GM12878 (cell line): ENCODE data around the gene STX12.

Experiments
- CBX5 ChIP-seq: sonication (generic); IDR thresholded peaks from 2 replicates; pipeline ENCODE4 v1.6.1; 2016; ENCODE audit warnings: low read depth, moderate library complexity, mild to moderate bottlenecking, inconsistent platforms
- CTCF ChIP-seq, 3 experiments: IDR thresholded peaks in 2 of 3; conservative IDR thresholded peaks in 1 of 3; 2 replicates each; pipeline ENCODE4 v1.5.1; 2011; ENCODE audit warnings: low read depth in 3 of 3, low read length in 3 of 3, mild to moderate bottlenecking in 3 of 3, control low read depth in 2 of 3, moderate library complexity in 2 of 3, inconsistent platforms in 1 of 3, mixed read lengths in 1 of 3; ENCODE audit not compliant: control insufficient read depth in 2 of 3, insufficient read depth in 1 of 3; ENCODE audit errors: extremely low read depth in 1 of 3
- ELK1 ChIP-seq: IDR thresholded peaks from 2 replicates; pipeline ENCODE4 v1.6.1; 2012; ENCODE audit warnings: low read depth, low read length, improper control_type of control experiment
- ESRRA ChIP-seq: IDR thresholded peaks from 2 replicates; pipeline ENCODE4 v1.6.1; 2012; ENCODE audit warnings: mild to moderate bottlenecking, low read length, improper control_type of control experiment
- GABPA ChIP-seq: IDR thresholded peaks from 2 replicates; pipeline ENCODE4 v1.6.1; 2014; ENCODE audit warnings: antibody characterized with exemption, low read depth, mild to moderate bottlenecking, inconsistent platforms
- MEF2A ChIP-seq: IDR thresholded peaks from 2 replicates; pipeline ENCODE4 v1.6.1; 2011; ENCODE audit warnings: low read depth, mild to moderate bottlenecking, low read length, moderate library complexity; ENCODE audit not compliant: insufficient read depth
- ZBTB4 ChIP-seq: fragments of 450-650 bp; formaldehyde crosslinking; IDR thresholded peaks from 2 replicates; pipeline ENCODE4 v1.4.0; 2022; ENCODE audit warnings: mild to moderate bottlenecking, moderate library complexity

GRCh38 chr1:27752360-27752759 is 20.7 kb upstream of the STX12 start:
- TF ChIP-seq CBX5 (no peak), CTCF (IDR thresholded peaks at IDR 0.05 in 2 of 3, conservative IDR thresholded peaks at IDR 0.05 in 1 of 3; ENCODE audit: control insufficient read depth in 2 of 3, extremely low read depth in 1 of 3, insufficient read depth in 1 of 3, low read depth in 3 of 3, low read length in 3 of 3) (no peak), ELK1 (no peak), ESRRA (no peak), GABPA (no peak), MEF2A (no peak), ZBTB4 (no peak)
